HepG2 (cell line): Measurements from ENCODE around the gene POLL. TPM values are rescaled to one million over a fixed set of nuclear protein-coding genes. Genes with fewer than 3 reads are reported as not detected.

Experiments
- DMAP1 ChIP-seq: IDR thresholded peaks from 2 replicates; pipeline ENCODE4 v1.6.1; 2016
- HOXA5 ChIP-seq: sonication (generic); formaldehyde crosslinking; IDR thresholded peaks from 2 replicates; pipeline ENCODE4 v1.4.0; 2020; ENCODE audit warnings: missing genetic modification reagents
- KDM5A ChIP-seq: fragments of 200-600 bp; sonication (generic); IDR thresholded peaks from 2 replicates; pipeline ENCODE4 v1.7.0; 2018; ENCODE audit warnings: antibody characterized with exemption, mild to moderate bottlenecking, low read length, borderline replicate concordance
- KLF12 ChIP-seq: sonication (generic); formaldehyde crosslinking; IDR thresholded peaks from 2 replicates; pipeline ENCODE4 v1.4.0; 2020; ENCODE audit warnings: missing genetic modification reagents, borderline replicate concordance
- KLF9 ChIP-seq: IDR thresholded peaks from 2 replicates; pipeline ENCODE4 v1.6.1; 2016; ENCODE audit warnings: low read depth
- MAFF ChIP-seq: IDR thresholded peaks from 2 replicates; pipeline ENCODE4 v1.6.1; 2011; ENCODE audit warnings: low read depth, low read length, improper control_type of control experiment
- NR1H2 ChIP-seq: sonication (generic); formaldehyde crosslinking; IDR thresholded peaks from 2 replicates; pipeline ENCODE4 v1.8.1; 2022; ENCODE audit warnings: low read depth, missing genetic modification reagents, borderline replicate concordance
- PBX3 ChIP-seq: sonication (generic); formaldehyde crosslinking; IDR thresholded peaks from 2 replicates; pipeline ENCODE4 v1.8.1; 2023; ENCODE audit warnings: missing genetic modification reagents, inconsistent platforms, borderline replicate concordance
- PHB2 ChIP-seq: fragments of 450-650 bp; IDR thresholded peaks from 2 replicates; pipeline ENCODE4 v1.6.1; 2018; ENCODE audit not compliant: partially characterized antibody
- RARA ChIP-seq: IDR thresholded peaks from 2 replicates; pipeline ENCODE4 v1.6.1; 2016; ENCODE audit warnings: missing genetic modification reagents, missing compliant biosample characterization
- RNF2 ChIP-seq: fragments of 450-650 bp; conservative IDR thresholded peaks from 2 replicates; pipeline ENCODE4 v1.6.1; 2016; ENCODE audit warnings: low read depth
- SP140L ChIP-seq: sonication (generic); formaldehyde crosslinking; IDR thresholded peaks from 2 replicates; pipeline ENCODE4 v1.4.0; 2020; ENCODE audit warnings: missing genetic modification reagents, borderline replicate concordance
- TOE1 ChIP-seq: sonication (generic); formaldehyde crosslinking; IDR thresholded peaks from 2 replicates; pipeline ENCODE4 v1.4.0; 2020; ENCODE audit warnings: mild to moderate bottlenecking, missing genetic modification reagents
- TP53 ChIP-seq: sonication (generic); formaldehyde crosslinking; conservative IDR thresholded peaks from 2 replicates; pipeline ENCODE4 v1.4.0; 2020; ENCODE audit warnings: missing genetic modification reagents
- TRIM22 ChIP-seq: fragments of 450-650 bp; IDR thresholded peaks from 2 replicates; pipeline ENCODE4 v1.6.1; 2017
- ZBTB42 ChIP-seq: sonication (generic); formaldehyde crosslinking; IDR thresholded peaks from 2 replicates; pipeline ENCODE4 v1.5.0; 2020; ENCODE audit warnings: mild to moderate bottlenecking, missing genetic modification reagents
- ZBTB7B ChIP-seq: sonication (generic); formaldehyde crosslinking; IDR thresholded peaks from 2 replicates; pipeline ENCODE4 v1.4.0; 2020; ENCODE audit warnings: missing genetic modification reagents
- ZC3H13 ChIP-seq: sonication (generic); formaldehyde crosslinking; IDR thresholded peaks from 2 replicates; pipeline ENCODE4 v1.8.1; 2023; ENCODE audit warnings: mild to moderate bottlenecking, missing genetic modification reagents, moderate library complexity
- ZFP62 ChIP-seq: sonication (generic); formaldehyde crosslinking; IDR thresholded peaks from 2 replicates; pipeline ENCODE4 v1.4.0; 2020; ENCODE audit warnings: missing genetic modification reagents
- ZMYM2 ChIP-seq: sonication (generic); formaldehyde crosslinking; IDR thresholded peaks from 2 replicates; pipeline ENCODE4 v1.8.0; 2022; ENCODE audit warnings: mild to moderate bottlenecking, missing genetic modification reagents
- ZNF101 ChIP-seq: sonication (generic); formaldehyde crosslinking; IDR thresholded peaks from 2 replicates; pipeline ENCODE4 v1.4.0; 2020; ENCODE audit warnings: mild to moderate bottlenecking, low read depth, missing genetic modification reagents, borderline replicate concordance
- ZNF12 ChIP-seq: sonication (generic); formaldehyde crosslinking; IDR thresholded peaks from 2 replicates; pipeline ENCODE4 v1.5.0; 2020; ENCODE audit warnings: missing genetic modification reagents
- ZNF253 ChIP-seq: sonication (generic); formaldehyde crosslinking; IDR thresholded peaks from 2 replicates; pipeline ENCODE4 v1.8.0; 2022; ENCODE audit warnings: mild to moderate bottlenecking, missing genetic modification reagents, borderline replicate concordance
- ZNF414 ChIP-seq: sonication (generic); formaldehyde crosslinking; IDR thresholded peaks from 2 replicates; pipeline ENCODE4 v1.5.0; 2020; ENCODE audit warnings: missing genetic modification reagents
- ZNF430 ChIP-seq: sonication (generic); formaldehyde crosslinking; IDR thresholded peaks from 2 replicates; pipeline ENCODE4 v1.9.0; 2021; ENCODE audit warnings: mild to moderate bottlenecking, missing genetic modification reagents
- ZNF557 ChIP-seq: sonication (generic); formaldehyde crosslinking; IDR thresholded peaks from 2 replicates; pipeline ENCODE4 v1.4.0; 2020; ENCODE audit warnings: missing genetic modification reagents
- ZNF569 ChIP-seq: sonication (generic); formaldehyde crosslinking; IDR thresholded peaks from 2 replicates; pipeline ENCODE4 v1.5.0; 2020; ENCODE audit warnings: mild to moderate bottlenecking, missing genetic modification reagents, moderate library complexity, borderline replicate concordance
- ZSCAN25 ChIP-seq: sonication (generic); formaldehyde crosslinking; IDR thresholded peaks from 2 replicates; pipeline ENCODE4 v1.8.0; 2022; ENCODE audit warnings: mild to moderate bottlenecking, missing genetic modification reagents
- polyA plus RNA-seq, 8 experiments: library from polyadenylated mRNA; depleted of rRNA in 3 of 8; stranded (reverse) in 7 of 8; unstranded in 1 of 8; fragments of >200 nt; fragmentation: Illumina TruSeq in 4 of 8; extraction: Trizol in 4 of 8; gene quantifications; 2 replicates each; pipeline versions ENCODE4 v1.2.1 to v1.2.3, GENCODE V29; 2011 to 2016; ENCODE audit warnings: low read depth in 4 of 8, missing spikeins in 1 of 8, mixed read lengths in 1 of 8; ENCODE audit not compliant: insufficient read depth in 1 of 8
- total RNA-seq, 5 experiments: library from RNA; depleted of rRNA; stranded (reverse); fragments of >200 nt; fragmentation: Illumina TruSeq; extraction: Trizol; gene quantifications; 2 replicates each; pipeline ENCODE4 v1.2.3, GENCODE V29; 2016; ENCODE audit warnings: low read depth in 1 of 5

POLL gene
- total and polyA plus RNA-seq, 2 of the 13 experiments (the other 11 are each of a cell fraction or from before 2014, with no cell fraction given): 13.8 to 19.1 TPM

GRCh38 chr10:101569622-101570427 is 18.2 kb downstream of the POLL start (continued):
- TF ChIP-seq PBX3 (no peak), PHB2 (no peak), NR1H2 (CRISPR knock-in tag) (no peak), TRIM22 (no peak), TP53 (no peak), ZNF253 (no peak), ZC3H13 (no peak), MAFF (no peak), KLF9 (no peak), ZNF414 (CRISPR knock-in tag) (no peak), ZBTB42 (CRISPR knock-in tag) (no peak), RNF2 (no peak), ZNF430 (CRISPR knock-in tag) (0 out of 2 replicates have a peak, but pooled peaks have one; percentile 31), TOE1 (CRISPR knock-in tag) (no peak), HOXA5 (CRISPR knock-in tag) (no peak), ZFP62 (CRISPR knock-in tag) (no peak), KLF12 (CRISPR knock-in tag) (no peak), RARA (CRISPR knock-in tag) (no peak), ZSCAN25 (CRISPR knock-in tag) (no peak), ZNF12 (CRISPR knock-in tag) (no peak), ZNF101 (no peak), KDM5A (no peak), ZMYM2 (no peak; the same call in 1 of the 2 replicates), SP140L (CRISPR knock-in tag) (no peak), DMAP1 (CRISPR knock-in tag) (0 out of 2 replicates have a peak, but pooled peaks have one; percentile 21), ZBTB7B (peak; percentile 15; the same call in 1 of the 2 replicates), ZNF557 (CRISPR knock-in tag) (no peak), ZNF569 (CRISPR knock-in tag) (no peak)
